HG02870 (cell line): ENCODE data around the gene ANTXR1.
"Not testable (repeated sequence)": the region's sequence is repeated elsewhere in the genome, so short reads cannot be mapped to it uniquely, and the experiment has no call there.

Source experiments
- ATAC-seq: cut with Tn5 transposase; IDR thresholded peaks from one replicate; pipeline ENCODE4 v1.9.1; 2021; ENCODE audit warnings: mild to moderate bottlenecking, moderate library complexity; ENCODE audit not compliant: unreplicated experiment

The ANTXR1 gene

GRCh38 chr2:69253611-69254301 lies 240.8 kb downstream of the ANTXR1 start:
- ATAC-seq, result no peak

GRCh38 chr2:69255760-69256159 lies 242.8 kb downstream of the ANTXR1 start:
- no peak for ATAC-seq

GRCh38 chr2:69259994-69260591 lies 247.1 kb downstream of the ANTXR1 start:
- not testable (repeated sequence) for ATAC-seq

GRCh38 chr2:69260666-69261065 lies 247.7 kb downstream of the ANTXR1 start:
- ATAC-seq, result no peak

GRCh38 chr2:69269330-69269729 lies 256.4 kb downstream of the ANTXR1 start:
- no peak for ATAC-seq

GRCh38 chr2:69271831-69272257 lies 258.9 kb downstream of the ANTXR1 start:
- no peak for ATAC-seq

- no peak for ATAC-seq
These were observed 260.0 kb downstream of the ANTXR1 start for GRCh38 chr2:69272803-69273471.

GRCh38 chr2:69275490-69275889 lies 262.5 kb downstream of the ANTXR1 start:
- ATAC-seq, result no peak

- ATAC-seq, result no peak
These were observed 265.4 kb downstream of the ANTXR1 start for GRCh38 chr2:69278366-69278765.

GRCh38 chr2:69279211-69279610 lies 266.2 kb downstream of the ANTXR1 start:
- ATAC-seq, result no peak

- no peak for ATAC-seq
These were observed 267.1 kb downstream of the ANTXR1 start for GRCh38 chr2:69279931-69280681.

- ATAC-seq, result no peak
These were observed 267.9 kb downstream of the ANTXR1 start for GRCh38 chr2:69280796-69281412.

- no peak for ATAC-seq
These were observed 272.5 kb downstream of the ANTXR1 start for GRCh38 chr2:69285379-69285894.

- no peak for ATAC-seq
These were observed 274.6 kb downstream of the ANTXR1 start for GRCh38 chr2:69287544-69287943.

GRCh38 chr2:69288429-69288828 lies 275.4 kb downstream of the ANTXR1 start:
- no peak for ATAC-seq

- no peak for ATAC-seq
These were observed 278.1 kb downstream of the ANTXR1 start for GRCh38 chr2:69291004-69291650.

- ATAC-seq, result no peak
These were observed 278.7 kb downstream of the ANTXR1 start for GRCh38 chr2:69291721-69292120.

- ATAC-seq, result no peak
These were observed 279.3 kb downstream of the ANTXR1 start for GRCh38 chr2:69292256-69292655.

GRCh38 chr2:69296421-69296820 lies 283.4 kb downstream of the ANTXR1 start:
- ATAC-seq, result no peak

- no peak for ATAC-seq
These were observed 284.2 kb downstream of the ANTXR1 start for GRCh38 chr2:69297216-69297615.
